Anterior cingulate cortex (tissue), 58 donors: ENCODE measurements around the gene CLEC2L.

Source experiments
- DNase-seq, 58 donors: peaks; one replicate each; lab custom pipeline; 2025; lab: John Stamatoyannopoulos, UW

The CLEC2L gene

DNA sequence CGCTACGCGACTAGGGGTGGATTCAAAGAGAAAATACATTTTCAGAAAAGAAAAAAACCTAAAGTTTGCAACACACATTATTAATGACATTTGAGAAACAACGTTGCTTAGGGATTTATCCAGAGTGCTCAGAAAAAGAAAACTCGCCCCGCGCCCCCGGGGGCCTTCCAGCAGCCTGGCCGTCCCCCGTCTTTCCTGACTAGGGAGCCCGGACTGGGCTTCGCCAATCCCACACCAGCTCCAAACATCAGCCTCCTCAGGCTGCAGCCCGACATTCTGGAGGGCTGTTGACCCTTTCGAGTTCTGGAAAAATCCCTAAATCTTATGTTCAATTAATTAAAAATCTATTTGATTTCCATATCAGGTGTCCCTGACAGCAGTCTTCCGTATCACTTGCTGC lies 48.6 kb downstream of the CLEC2L start:
- no peak for DNase-seq

DNA sequence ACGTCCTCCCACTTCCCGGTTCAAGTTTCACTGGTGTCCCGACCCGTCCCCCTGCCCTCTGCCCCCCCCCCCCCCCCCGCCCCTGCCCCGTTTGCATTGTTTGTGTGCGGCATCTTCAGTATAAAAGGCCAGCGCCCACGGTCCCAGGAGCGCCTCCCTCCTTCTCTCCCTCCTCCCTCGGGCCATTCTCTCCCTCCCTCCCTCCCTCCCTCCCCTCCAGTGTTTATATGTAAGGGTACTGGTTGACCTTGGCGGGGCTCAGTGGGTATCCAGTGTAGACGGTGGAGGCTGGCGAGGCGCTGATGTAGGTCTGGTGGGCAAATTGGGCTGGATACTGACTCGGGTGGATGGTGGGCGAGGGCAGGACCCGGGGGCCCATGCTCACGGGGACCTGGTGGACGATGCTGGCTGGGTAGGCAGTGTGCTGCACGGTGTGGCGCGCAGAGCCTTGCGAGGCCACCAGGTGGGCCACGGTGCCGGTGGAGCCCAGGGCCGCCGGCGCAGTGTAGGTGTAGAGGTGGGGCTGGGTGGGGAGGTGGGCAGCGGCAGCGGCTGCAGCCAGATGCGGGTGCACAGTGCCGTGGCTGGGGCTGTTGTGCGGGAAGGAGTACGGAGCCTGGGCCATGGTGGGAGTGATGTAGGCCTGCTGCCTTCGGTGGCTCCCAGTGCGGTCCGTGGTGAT lies 49.4 kb downstream of the CLEC2L start:
- DNase-seq = no peak

DNA sequence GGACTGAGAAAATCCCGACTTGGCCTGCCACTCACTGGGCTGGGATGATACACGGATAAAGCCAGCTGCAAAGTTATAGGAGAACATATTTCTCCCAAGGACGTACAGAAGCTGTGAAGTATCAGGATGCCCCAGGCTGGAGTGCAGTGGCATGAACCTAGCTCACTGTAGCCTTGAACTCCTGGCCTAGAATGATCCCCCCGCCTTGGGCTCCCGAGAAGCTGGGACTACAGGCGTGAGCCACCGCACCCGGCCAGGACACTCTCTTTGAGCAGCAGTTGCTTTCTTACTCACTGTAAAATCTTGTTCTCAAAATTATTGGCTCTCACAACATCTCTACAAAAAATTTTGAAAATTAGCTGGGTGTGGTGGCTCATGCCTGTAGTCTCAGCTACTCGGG lies 50.4 kb downstream of the CLEC2L start:
- no peak for DNase-seq

DNA sequence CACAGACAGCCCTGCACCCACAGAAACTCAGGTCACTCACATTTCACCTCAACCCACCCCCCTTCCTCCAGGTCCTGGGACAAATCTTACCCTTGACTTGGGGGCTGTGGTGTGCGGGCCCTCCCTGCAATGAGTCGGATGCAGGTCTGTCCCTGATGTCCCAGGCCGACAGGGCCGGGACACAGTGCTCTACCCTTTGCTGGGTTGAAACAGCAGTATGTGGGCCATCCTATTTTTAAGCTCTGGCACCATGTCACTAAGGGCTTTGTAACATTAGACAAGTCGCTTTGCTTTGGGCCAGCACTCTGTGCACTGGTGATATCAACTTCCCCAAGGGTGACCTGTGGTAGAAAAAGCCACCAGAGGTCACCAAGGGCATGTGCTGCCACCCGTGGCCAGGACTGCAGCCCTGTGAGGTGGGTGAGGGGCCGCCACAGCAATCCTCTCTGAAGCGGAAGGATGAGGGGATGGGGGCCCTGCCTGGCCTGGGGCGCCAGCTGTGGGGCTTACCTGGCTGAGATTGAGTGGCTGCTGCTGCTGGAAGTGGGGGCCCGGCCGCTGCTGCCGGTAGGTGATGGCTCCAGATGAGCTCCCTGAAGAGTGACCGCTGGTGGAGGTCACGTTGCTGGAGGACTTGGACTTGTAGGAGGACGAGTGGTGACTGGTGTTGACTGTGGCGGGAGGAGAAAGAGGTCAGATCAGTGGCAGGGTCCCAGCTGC lies 51.3 kb downstream of the CLEC2L start:
- no peak for DNase-seq

DNA sequence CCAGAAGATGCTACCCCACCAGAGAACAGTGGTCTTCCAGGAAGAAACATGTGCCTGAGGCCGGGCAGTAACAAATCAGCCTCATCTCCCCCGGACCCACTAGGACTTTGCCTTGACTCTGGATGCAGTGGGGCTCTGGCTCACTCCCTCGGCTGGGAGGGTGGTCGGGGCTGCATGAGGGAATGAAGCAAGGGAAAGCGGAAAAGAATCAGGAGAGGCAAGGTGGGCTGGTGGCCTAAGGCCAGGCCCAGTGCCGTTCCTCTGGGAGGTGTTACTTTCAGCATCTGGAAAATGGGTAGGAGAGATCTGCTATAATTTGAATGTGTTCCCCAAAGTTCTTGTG lies 51.8 kb downstream of the CLEC2L start:
- DNase-seq = no peak

DNA sequence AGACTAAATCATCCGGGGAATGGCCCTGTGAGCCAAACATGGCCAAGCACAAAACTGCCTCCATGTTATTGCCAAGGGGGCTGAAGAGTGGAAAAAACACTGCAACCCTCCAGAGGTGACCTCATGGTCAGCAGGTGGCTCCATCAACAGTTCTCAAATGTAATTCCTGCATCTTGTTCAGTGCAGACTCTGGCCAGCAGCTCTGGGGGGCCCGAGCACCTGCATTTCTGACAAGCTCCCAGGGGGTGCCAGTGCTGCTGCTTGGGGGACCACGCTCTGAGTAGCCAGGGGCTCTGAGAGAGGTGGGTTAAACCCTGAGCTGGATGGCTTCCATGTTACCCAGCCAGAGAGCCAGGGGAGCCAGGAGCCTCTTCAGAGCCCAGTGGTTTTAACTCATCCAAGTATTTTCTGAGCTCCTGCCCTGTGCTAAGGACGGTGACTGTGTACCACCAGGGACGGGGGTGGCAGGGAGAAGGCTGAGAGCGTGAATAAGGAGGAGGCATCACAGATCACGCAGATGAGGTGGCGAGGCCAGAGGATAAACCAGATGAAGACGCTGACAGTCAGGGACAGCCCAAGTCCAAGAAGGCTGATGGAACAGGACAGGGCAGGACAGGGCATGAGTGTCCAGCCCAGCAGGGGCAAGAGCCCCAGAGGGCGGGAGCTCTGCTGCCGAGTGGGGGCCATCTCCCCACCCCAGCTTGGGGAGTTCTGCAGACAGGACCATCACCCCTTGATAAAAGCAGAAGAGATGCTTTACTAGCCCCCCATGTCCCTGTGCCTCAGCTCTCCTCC lies 52.9 kb downstream of the CLEC2L start:
- DNase-seq = no peak

DNA sequence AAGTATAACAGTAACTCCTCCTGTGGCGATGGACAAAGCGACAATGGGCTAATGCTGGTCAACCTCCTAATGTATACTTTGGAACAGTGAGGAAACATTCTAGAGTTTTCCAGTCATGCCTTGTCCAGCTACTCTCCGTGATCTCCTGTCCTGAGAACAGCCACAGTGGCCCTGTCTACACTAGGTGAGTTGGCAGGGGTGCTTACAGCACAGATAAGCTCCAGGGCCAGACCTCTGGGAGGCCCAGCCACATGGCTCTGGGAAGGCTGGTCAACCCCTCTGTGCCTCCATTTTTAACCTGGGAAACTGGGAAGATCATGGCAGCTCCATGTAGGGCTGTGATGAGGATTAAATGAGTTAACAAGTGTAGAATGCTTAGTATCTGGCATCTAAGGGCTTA lies 57.0 kb downstream of the CLEC2L start:
- DNase-seq = no peak

DNA sequence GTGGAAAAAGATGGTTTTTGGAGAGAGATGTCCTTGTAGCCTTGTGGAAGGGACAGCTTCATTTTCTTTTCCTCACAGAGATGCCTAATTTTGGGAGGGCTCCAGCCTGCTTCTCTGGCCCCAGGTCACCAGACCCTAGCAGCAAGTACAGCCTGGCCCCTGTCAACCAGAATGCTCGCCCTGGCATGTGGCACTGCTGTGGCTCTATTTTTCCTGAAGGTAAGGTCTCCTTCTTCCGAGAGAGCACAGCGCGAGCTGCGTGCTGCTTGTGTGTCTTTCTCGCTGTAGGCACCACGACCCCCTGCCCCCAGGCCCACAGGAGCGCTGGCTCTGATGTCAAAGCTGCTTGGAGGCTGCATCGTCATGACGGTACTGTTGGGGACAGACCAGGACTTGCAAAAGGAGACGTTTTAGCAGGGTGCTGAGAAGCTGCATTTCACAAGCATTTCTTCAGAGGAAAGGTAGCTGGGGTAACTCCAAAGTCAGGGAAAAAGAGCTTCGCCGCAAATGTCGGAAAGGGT lies 58.7 kb downstream of the CLEC2L start:
- no peak for DNase-seq

DNA sequence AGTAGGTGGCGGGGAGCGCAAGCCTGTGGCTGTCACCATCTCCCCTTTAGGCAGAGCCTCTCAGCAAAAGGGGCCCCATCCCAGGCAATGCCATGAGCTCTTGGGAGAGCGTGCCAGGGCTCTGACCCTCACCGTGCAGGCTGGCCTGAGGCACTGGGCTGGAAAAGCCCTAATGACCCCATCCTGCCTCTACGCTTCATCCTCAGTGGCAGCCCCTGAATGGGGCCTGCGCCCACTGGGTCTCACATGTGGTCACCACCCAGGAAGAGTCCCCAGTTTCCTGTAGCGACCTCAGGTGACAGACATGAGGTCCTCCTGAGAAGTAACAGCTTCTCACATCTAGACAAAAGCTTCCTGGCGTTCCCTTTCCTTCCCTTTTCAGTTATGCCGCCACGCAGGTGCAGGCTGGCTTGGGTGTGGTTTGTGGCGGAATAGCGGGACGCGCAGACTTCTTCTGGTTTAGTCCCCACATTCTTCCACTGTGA lies 59.2 kb downstream of the CLEC2L start:
- DNase-seq = no peak

DNA sequence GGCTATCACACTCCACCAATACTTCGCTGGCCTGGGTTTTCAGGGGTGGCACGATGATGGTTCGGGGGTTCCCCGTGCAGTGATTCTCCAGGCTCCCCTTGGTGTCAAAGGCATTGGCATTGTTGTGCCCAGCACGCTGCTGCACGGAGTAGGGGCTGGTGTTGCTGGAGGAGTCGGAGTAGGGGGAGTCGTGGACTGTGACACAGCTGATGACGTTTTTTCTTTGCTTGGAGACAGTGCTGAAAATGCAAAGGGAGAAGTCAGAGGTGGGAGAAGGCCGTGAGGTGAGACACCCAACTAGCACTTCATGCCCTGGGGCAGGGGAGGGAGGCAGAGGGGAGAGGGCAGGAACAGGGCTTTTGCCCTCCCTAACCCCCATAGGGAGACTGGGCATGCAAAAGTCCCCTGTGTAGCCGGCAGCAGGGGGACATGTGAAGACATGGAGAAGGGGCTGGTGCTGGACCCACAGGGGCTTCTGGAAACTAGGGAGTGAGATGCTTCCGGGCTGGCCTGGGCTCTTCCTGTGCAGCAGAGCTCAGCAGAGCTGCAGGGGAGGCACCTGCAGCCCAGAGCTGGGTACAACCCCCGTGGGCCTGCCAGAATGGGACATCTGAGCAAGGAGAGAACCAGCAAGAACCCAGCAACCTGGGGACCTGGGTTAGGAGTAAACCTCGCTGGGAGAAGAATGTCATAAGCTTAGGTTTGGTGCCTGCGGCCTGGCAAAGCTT lies 60.5 kb downstream of the CLEC2L start:
- no peak for DNase-seq

DNA sequence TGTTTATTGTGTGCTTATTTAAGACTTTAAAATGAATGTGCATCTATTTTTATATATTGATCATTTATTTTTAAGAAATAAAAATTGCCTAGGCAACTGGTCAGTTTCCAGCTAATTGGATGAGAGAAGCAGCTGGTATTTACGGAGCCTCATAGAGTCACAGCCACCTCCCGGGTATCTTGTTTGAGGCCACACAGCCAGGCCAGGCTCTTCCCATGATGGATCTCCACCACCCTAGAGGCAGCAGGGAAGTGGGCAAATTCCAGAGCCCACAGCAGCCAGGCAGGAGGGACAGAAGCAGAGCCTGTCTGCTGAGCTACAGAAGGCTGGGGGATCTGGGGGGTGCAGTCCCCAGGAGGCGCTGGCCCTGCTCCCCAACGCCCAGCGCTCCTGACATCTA lies 61.6 kb downstream of the CLEC2L start:
- no peak for DNase-seq

DNA sequence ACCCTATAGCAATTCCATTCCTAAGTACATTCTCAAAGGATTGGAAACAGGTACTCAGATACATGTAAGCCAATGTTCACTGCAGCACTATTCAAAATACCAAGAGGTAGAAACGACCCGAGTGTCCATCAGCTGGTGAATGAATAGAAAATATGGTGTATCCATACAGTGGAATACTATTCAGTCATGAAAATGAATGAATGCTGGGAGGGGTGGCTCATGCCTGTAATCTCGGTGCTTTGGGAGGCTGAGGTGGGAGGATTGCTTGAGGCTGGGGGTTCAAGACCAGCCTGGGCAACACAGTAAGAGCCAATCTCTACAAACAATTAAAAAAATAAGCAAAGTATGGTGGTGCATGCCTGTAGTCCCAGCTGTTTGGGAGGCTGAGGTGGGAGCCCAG lies 62.8 kb downstream of the CLEC2L start:
- no peak for DNase-seq

DNA sequence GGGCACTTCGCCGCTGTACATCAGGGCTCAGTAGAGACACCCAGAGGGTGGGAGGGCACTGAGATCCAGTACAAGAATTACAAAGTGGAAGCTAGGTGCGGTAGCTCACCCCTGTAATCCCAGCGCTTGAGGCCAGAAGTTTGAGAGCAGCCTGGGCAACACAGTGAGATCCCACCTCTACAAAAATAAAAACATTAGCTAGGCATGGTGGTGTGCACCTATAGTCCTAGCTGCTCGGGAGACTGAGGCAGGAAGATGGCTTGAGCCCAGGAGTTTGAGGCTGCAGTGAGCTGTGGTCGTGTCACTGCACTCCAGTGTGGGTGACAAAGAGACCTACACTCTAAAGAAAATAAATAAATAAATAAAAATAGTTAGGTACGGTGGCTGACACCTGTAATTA lies 64.0 kb downstream of the CLEC2L start:
- DNase-seq = no peak

DNA sequence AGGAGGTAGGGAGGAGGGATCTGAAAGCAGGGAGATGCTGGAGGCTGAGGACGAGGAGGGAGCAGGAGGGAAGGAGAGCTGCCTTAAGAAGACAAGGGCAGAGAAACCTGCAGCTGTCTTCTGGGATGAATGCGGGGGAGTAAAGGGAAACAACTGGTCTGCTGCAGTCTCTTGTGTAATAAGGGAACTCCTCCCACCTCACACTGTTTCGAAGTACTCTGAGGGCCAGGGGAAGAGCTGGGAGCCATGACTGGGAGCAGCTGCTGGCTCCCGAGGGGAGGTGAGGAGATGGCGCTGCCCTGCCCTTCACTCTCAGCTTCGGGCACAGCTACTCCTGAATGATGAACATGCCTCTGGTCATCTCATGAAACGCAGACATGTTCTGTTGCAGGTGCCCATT lies 65.1 kb downstream of the CLEC2L start:
- peak in 6 of 58 donors; percentile 15 to 51 (median 21) for DNase-seq

DNA sequence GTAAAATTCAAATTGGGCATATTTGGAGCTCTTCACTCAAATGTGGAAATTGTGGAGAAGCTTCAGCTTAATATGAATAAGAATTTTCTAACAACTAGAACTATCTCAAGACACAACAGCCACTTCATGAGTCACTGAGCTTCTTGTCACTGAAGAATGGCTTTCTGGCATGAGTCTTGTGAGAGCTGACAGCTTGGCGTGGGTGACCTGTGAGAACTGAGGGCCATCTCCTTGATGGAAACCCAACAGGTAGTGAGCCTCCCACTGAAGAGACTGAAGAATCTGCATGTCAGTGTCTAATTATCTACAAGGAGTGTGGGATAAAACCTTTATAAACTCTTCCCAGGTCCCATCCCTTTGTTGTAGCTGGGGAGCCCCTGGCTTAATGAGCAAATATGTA lies 66.0 kb downstream of the CLEC2L start:
- DNase-seq = peak in 18 of 58 donors; percentile 7 to 53 (median 25)

DNA sequence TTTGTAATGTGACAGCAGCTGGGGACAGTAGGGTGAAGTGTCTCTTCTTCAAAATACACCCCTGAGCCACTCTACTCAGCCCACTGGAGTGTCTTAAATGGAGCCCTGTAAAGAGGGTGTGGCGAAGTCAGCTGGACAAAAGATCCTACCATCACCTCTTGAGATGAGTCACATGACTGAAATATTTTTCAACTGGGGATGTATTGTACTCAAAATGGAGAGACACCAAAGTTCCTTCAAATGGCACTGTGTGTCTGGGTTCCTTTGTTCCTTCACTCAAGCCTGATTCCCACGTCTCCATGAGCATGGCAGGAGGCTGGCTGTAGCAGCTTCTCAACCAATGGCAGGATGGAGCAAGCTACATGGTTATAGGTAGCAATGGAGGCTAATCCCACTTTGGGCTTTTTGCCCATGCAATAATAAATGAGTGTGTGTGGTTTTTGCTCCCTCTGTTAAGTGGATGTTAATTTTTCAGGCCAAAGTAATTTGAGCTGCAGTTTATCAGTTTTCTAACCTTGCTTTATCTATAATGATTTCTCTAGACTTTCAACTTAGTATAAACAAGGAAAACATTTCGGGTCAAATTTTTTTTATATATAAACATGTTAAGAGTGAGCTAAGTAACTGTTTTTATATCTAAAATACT lies 68.2 kb downstream of the CLEC2L start:
- no peak for DNase-seq

DNA sequence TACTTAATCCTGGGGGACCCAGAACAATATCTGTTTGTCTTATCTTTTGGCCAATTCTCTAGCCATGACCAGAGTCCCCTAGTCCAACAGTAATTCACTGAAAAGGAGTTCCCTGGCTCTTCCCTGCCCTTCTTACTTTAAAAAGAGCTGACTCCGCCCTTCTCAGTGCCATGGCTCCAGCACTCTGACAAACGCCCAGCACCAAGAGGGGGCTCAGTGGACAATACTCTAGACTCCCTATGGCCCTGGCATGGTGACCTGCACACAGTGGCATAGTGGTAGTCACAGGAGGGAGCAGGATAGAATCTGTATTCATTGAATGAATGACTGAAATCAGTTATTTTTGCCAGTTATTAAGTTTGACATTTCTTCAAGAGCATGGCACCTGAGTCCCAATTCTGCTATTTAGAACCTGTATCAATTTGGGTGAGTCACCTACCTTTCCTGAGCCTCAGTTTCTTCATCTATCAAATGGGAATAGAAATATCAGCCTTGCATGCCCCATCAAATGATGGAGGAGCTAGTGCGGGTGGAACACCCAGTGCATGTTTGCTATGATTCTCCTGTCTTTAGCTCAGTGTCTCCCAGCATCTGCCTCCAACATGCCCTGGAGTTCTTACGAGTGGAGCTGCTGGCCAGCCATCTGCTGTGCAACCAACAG lies 69.4 kb downstream of the CLEC2L start:
- no peak for DNase-seq

DNA sequence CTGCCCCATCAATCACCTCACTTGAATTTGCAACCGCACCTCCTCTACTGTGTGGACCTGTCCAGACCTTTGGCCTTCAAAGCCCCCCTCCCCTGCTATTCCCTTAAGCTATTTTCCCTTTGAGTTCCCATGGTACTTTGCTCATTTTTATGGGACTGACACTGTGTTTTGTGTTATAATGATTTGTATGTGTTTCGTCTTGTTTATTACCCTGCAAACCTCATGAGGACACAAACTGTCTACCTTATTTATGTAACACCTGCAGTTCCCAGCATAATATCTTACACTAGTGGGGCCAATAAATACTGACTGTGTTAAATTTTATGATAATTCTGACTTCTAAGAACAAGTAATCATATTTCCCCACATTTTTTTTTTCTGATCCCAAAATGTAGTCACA lies 70.6 kb downstream of the CLEC2L start:
- DNase-seq = no peak
